ENCODE measurements around the gene EDC3.
"Not testable (repeated sequence)": the region's sequence is repeated elsewhere in the genome, so short reads cannot be mapped to it uniquely, and the experiment has no call there.

The EDC3 gene

DNA sequence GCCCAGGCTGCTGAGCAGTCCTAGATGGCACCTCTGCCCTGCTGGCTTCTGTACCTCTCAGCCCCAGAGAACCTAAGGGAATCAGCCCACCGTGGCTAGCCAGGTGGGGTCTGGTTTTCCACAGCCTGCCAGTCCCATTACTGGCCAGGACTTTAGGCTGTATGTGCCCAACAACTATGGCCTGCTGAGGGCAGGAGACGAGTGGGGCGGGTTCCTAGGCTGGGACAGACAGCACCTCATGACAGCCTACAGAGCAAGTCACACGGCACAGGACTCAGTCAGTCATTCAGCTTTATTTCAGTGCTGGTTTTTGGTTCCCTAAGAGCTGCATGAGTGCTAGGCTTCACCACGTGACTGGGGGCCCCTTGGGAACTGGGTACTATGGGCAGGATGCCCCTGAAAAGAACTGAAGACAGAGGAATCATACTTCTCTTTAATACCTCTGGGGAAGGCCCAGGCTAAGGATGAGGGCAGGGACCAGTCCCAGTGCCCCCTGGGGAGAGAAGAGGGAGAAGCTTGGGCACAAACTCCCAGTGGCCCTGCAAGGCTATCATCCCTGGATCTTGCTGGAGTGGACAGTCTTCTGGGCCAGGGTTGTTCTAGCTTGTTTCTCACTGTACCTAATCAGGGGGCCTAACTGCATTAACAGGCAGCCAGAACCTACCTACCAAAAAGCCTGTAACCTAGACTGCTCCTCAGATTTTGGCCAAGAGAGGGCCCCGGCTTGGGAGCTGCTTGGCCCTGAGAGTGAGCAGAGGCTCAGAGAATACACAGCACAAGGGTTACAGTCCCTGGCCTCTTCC lies 65.3 kb downstream of the EDC3 start:
- DNase-seq: no peak
- in situ Hi-C loops (cut with MboI; ENCODE audit: low pct_unique_long_range_greater_than_20kb, low sequenced_read_pairs): loop anchor here (10.0 to 25.0 kb wide), 2 partner anchors 124 to 332 kb away; partner anchors contain the start of gene RPP25

- not testable (repeated sequence) for DNase-seq
- in situ Hi-C loops (cut with MboI; ENCODE audit: low pct_unique_long_range_greater_than_20kb, low sequenced_read_pairs): loop anchor here (10.0 to 25.0 kb wide), 3 partner anchors 125 to 333 kb away; partner anchors contain the start of gene RPP25
These were observed 66.1 kb downstream of the EDC3 start for GRCh38 chr15:74629696-74630095.

DNA sequence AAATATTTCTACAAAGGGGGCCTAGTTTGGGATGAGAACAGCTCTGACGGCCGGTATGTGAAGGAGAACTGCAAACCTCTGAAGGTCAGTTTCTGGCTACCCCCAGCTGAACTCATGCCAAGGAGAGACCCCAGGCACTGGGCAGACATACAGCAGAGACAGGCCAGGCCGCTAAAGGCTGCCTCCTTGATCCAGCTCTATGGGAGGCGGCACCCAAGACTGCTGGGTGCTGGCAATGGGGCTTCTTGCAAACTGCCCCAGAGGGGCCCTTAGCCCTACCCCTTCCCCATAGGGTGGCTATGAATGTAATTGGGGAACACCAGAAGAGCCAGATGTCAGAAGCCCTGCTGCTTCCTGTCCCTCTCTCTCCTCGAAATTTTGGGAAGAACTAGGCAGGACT lies 66.9 kb downstream of the EDC3 start:
- in situ Hi-C loops (cut with MboI; ENCODE audit: low pct_unique_long_range_greater_than_20kb, low sequenced_read_pairs): loop anchor here (10.0 to 25.0 kb wide), 2 partner anchors 244 to 333 kb away; partner anchors contain the start of gene RPP25
- no peak for DNase-seq

GRCh38 chr15:74628199-74628598 lies 67.6 kb downstream of the EDC3 start:
- in situ Hi-C loops (cut with MboI; ENCODE audit: low pct_unique_long_range_greater_than_20kb, low sequenced_read_pairs): loop anchor here (10.0 to 25.0 kb wide), 2 partner anchors 243 to 334 kb away; partner anchors contain the start of gene RPP25

GRCh38 chr15:74627766-74628165 lies 68.1 kb downstream of the EDC3 start:
- in situ Hi-C loops (cut with MboI; ENCODE audit: low pct_unique_long_range_greater_than_20kb, low sequenced_read_pairs): loop anchor here (10.0 to 25.0 kb wide), 2 partner anchors 243 to 335 kb away; partner anchors contain the start of gene RPP25
- DNase-seq: no peak

More at GRCh38 chr15:74628199-74628598, 67.6 kb downstream of the EDC3 start:
- no peak for DNase-seq

DNA sequence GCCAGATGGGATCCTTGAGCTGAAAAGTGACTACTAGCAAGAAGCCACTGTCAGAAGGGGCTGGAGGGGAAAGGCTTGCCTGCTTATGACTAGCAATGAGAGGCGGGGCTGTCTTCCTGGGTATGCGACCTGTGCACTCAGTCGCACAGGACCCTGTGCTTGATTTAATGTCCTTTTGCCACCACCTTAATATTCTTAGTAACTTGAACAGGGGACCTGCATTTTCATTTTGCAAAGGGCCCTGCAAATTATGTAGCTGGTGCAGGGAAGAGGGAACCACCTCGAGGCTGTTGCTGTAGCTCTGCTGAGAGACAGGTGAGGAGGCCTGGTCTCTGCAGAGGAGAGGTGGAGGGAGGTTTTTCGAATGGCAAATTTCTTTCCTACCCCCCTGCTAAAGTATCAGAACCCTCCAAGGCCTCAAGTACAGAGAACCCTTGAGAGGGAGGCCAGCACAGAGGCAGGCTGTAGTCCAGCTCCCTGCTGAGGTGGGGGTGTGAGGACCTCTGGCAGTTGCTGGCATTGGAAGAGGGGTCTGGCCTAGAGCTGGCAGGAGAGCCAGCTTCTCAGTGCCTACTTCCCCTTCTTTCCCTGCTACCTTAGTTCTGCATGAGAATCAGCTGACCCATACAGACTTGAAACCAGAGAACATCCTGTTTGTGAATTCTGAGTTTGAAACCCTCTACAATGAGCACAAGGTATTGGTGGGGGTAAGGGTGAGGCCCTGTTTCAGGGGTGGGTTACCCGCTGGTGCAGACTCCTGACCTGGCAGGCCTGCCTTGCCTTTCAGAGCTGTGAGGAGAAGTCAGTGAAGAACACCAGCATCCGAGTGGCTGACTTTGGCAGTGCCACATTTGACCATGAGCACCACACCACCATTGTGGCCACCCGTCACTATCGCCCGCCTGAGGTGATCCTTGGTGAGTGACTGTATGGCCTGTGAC lies 68.8 kb downstream of the EDC3 start:
- DNase-seq: peak; percentile 54
- in situ Hi-C loops (cut with MboI; ENCODE audit: low pct_unique_long_range_greater_than_20kb, low sequenced_read_pairs): loop anchor here (10.0 to 25.0 kb wide), 2 partner anchors 242 to 335 kb away; partner anchors contain the start of gene RPP25

DNA sequence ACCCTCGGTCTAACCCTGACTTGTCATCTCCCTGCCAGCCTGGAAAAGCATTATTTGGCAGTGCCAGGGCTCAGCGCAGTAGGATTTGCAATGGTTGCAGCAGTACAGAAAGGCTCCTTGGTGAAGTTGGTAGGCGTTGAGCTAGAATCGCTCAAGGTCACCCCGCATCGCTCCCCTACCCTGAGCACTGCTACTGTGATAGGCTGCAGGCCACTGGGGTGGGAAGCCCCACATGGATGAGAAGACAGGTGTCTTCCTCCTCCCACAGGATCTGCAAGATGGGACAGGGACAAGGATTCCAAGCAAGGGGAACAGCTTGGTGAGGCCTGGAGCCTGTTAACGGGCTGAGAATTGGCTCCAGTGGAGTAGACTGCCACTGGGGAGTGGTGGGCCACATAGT lies 69.5 kb downstream of the EDC3 start:
- in situ Hi-C loops (cut with MboI; ENCODE audit: low pct_unique_long_range_greater_than_20kb, low sequenced_read_pairs): loop anchor here (10.0 to 25.0 kb wide), 2 partner anchors 242 to 336 kb away; partner anchors contain the start of gene RPP25
- no peak for DNase-seq

DNA sequence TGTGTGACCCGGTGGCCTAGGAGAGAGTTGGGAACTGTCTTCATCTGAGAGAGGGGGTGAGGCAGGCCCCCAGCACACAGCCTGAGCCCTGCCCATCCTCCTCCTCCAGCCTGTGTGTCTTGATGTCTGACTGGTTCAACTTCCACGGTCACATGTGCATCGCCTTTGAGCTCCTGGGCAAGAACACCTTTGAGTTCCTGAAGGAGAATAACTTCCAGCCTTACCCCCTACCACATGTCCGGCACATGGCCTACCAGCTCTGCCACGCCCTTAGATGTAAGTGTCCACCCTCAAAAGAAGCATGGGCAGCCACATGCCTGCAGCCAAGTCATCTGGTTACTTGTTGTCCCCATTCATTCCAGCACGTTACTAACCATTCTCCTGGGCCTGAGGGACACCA lies 70.1 kb downstream of the EDC3 start:
- no peak for DNase-seq
- in situ Hi-C loops (cut with MboI; ENCODE audit: low pct_unique_long_range_greater_than_20kb, low sequenced_read_pairs): loop anchor here (10.0 to 25.0 kb wide), 2 partner anchors 241 to 337 kb away; partner anchors contain the start of gene RPP25

DNA sequence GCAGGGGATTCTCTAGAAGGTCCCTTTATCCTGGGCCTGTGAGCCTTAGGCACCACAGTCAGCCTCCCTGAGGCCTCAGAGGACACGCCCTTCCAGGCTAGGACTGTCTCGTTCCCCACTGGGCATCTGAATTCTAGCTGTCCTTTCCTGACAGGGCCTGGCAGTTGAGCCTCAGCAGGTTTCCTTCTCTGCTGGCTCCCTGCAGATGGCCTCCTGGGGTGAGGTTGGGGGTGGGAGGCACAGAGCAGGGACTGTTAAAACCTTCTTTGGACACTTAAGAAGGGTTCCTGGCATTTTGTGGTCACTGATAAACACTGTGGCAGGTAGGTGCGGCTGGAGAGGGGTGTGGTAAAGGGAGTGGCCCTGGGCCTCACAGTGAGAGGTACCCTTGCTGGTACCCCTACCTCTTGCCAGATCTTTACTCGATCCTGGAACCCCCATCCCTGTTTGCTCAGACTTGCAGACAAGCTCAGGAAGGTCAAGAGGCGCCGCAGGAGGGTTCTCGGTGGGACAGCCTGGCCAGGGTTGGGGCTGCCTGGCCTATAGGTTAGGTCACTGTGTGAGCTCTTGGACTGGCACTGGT lies 71.7 kb downstream of the EDC3 start:
- no peak for DNase-seq
- in situ Hi-C loops (cut with MboI; ENCODE audit: low pct_unique_long_range_greater_than_20kb, low sequenced_read_pairs): loop anchor here (10.0 kb wide), 1 partner anchor 239 kb away; no protein-coding TSS in a partner anchor

- in situ Hi-C loops (cut with MboI; ENCODE audit: low pct_unique_long_range_greater_than_20kb, low sequenced_read_pairs): loop anchor here (10.0 kb wide), 1 partner anchor 238 kb away; no protein-coding TSS in a partner anchor
These were observed 73.1 kb downstream of the EDC3 start for GRCh38 chr15:74622758-74623157.

DNA sequence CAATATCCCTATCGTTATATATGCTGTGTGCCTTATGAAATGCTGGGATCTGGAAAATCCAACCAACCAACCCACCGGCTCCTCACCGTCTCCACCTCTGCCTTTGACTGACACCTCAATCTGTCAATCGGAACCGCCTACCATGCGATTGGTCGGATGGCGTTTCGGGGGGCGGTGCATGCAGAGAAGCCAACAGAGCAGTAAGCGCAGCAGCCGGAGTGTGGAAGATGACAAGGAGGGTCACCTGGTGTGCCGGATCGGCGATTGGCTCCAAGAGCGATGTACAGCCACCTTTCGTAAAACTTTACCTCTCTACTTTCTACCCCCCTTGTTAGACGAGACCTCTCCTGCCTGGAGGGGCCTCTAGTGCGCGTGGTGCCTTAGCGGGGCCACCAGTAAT lies 73.9 kb downstream of the EDC3 start:
- no peak for DNase-seq
- in situ Hi-C loops (cut with MboI; ENCODE audit: low pct_unique_long_range_greater_than_20kb, low sequenced_read_pairs): loop anchor here (10.0 kb wide), 1 partner anchor 237 kb away; no protein-coding TSS in a partner anchor

More at GRCh38 chr15:74622758-74623157, 73.1 kb downstream of the EDC3 start:
- no peak for DNase-seq

DNA sequence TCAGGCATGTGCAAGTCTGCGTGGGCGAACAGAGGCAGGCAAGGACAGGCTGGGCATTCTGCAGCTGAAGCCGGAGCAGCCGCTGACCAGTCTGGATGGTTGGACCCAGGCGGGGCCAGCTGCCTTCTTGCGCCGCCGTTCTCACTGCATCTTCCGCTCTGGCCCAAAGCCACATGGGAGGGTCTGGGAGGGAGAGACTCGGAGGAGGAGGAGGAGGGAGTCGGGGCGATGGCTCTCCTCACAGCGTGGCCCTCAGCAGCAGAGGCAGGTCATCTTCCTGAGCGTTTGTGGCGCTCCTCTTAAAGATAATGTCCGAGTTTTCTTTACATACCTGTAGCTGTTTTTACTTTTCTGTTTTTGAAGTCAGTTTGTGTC lies 74.3 kb downstream of the EDC3 start:
- in situ Hi-C loops (cut with MboI; ENCODE audit: low pct_unique_long_range_greater_than_20kb, low sequenced_read_pairs): loop anchor here (10.0 kb wide), 1 partner anchor 237 kb away; no protein-coding TSS in a partner anchor

GRCh38 chr15:74620636-74621545 lies 74.9 kb downstream of the EDC3 start:
- peak; percentile 93 for DNase-seq
- in situ Hi-C loops (cut with MboI; ENCODE audit: low pct_unique_long_range_greater_than_20kb, low sequenced_read_pairs): loop anchor here (10.0 kb wide), 1 partner anchor 236 kb away; no protein-coding TSS in a partner anchor

More for the DNA sequence above, 74.3 kb downstream of the EDC3 start:
- no peak for DNase-seq

DNA sequence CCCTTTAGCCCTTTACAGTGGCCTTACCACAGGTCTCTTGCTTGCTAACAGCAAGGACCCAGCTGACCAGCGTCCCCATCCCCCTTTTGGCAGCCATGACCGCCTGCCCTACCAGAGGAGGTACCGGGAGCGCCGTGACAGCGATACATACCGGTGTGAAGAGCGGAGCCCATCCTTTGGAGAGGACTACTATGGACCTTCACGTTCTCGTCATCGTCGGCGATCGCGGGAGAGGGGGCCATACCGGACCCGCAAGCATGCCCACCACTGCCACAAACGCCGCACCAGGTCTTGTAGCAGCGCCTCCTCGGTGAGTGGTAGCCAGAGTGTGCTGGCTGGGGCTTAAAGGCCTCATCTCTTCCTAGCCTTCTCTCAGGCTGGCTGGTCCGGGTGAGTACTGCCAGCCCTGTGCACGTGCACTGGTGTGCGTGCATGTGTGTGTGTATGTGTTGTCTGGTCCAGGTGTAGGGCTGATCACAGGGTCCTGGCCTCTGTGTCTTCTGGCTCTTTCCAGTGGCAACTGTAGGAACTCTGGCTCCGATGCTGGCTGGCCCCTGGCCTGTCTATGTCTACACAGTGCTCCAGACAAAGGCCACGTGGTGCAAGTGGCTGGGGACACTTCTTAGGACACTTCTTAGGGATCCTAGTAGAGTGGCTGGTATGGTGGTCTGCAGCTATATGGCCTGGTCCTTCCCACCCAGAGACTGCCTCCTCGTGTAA lies 75.7 kb downstream of the EDC3 start:
- in situ Hi-C loops (cut with MboI; ENCODE audit: low pct_unique_long_range_greater_than_20kb, low sequenced_read_pairs): loop anchor here (10.0 kb wide), 1 partner anchor 235 kb away; no protein-coding TSS in a partner anchor
- DNase-seq: no peak

DNA sequence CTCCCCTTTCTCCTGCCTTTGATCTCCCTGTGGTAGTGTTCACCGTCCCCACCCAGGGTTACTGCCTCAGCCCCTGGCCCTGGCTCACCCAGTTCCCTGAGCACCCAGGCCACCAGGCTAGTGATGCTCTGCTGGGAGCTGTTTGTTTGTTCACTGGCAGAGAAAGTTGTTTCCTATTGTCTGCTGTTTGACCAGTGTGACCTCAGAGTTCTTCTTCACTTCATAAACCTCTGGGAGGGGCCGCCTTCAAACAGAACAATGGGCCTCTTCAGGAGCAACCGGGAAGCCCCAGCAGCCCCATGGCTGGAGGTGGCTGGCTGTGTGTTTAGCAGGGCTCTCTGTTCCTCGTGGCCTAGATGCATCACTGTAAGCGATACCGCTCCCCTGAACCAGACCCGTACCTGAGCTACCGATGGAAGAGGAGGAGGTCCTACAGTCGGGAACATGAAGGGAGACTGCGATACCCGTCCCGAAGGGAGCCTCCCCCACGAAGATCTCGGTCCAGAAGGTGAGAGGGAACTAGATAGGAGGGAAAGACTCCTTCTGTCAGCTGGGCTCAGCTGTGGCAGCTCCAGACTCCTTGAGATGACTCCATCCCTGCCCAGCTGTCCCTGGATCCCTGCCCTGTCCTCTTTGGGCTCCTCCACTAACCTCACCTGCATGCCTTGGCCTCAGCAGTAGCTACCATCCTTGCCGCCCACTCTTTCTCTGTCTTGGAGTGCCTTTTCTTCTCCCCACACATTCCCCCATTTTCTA lies 76.8 kb downstream of the EDC3 start:
- DNase-seq: no peak
- in situ Hi-C loops (cut with MboI; ENCODE audit: low pct_unique_long_range_greater_than_20kb, low sequenced_read_pairs): no loop called here

DNA sequence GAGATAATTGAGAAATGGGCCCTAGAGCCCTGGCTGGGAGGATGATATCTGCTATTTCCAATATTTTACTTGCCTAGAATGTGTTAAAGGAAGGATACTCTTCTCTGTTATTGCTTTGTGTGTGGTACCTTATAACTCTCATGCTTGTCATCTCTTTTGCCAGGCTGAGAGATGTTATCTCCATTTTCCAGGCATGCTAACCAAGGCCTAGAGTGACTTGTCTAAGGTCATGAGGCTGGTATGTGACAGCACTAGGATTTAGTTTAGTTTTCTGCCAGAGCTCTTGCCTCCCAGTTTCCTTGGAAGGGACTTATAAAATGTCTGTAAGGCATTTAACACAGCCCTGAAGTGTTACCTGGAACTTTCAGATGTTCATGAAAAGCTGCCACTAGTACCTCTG lies 78.8 kb downstream of the EDC3 start:
- in situ Hi-C loops (cut with MboI; ENCODE audit: low pct_unique_long_range_greater_than_20kb, low sequenced_read_pairs): no loop called here
- DNase-seq: no peak

All from KBM-7 (cell line).